GM13977 (cell line): ENCODE results near the gene DHRS9.

ENCODE experiments used
- DNase-seq: peaks from one replicate; pipeline ENCODE4 v3.0.0; 2012; ENCODE audit warnings: low spot score
- CTCF ChIP-seq: IDR thresholded peaks from 2 replicates; pipeline ENCODE4 v1.5.1; 2012; ENCODE audit warnings: mild to moderate bottlenecking, control low read depth; ENCODE audit not compliant: insufficient read depth; ENCODE audit errors: extremely low read depth, missing control alignments
- in situ Hi-C: fragments of 300-500 bp; cut with MboI; formaldehyde crosslinking; loops from one replicate; pipeline ENCODE4 v1.12.0; 2022; ENCODE audit warnings: low sequenced_read_pairs, low pct_unique_long_range_greater_than_20kb, mixed read lengths, inconsistent platforms; ENCODE audit not compliant: unreplicated experiment

The DHRS9 gene

GRCh38 chr2:169106563-169107545, 37.5 kb downstream of the DHRS9 start:
- in situ Hi-C loops, result loop anchor here (10.0 to 25.0 kb wide), 2 partner anchors 72 to 145 kb away; partner anchors contain the start of gene ABCB11
- DNase-seq, result no peak
- TF ChIP-seq CTCF, result no peak

- TF ChIP-seq CTCF, result no peak
- no peak for DNase-seq
- in situ Hi-C loops, result loop anchor here (10.0 to 25.0 kb wide), 2 partner anchors 73 to 145 kb away; partner anchors contain the start of gene ABCB11
These were observed 38.3 kb downstream of the DHRS9 start for GRCh38 chr2:169107645-169108044.

GRCh38 chr2:169108099-169108884, 38.9 kb downstream of the DHRS9 start:
- in situ Hi-C loops, result loop anchor here (10.0 to 25.0 kb wide), 2 partner anchors 73 to 146 kb away; partner anchors contain the start of gene ABCB11
- DNase-seq, result no peak
- no peak for TF ChIP-seq CTCF

GRCh38 chr2:169109502-169110409, 40.4 kb downstream of the DHRS9 start:
- DNase-seq, result peak; percentile 54

GRCh38 chr2:169110419-169110818, 41.1 kb downstream of the DHRS9 start:
- no peak for TF ChIP-seq CTCF

More at GRCh38 chr2:169109502-169110409, 40.4 kb downstream of the DHRS9 start:
- peak; percentile 89 for TF ChIP-seq CTCF
- in situ Hi-C loops, result loop anchor here (10.0 to 25.0 kb wide), 2 partner anchors 75 to 147 kb away; partner anchors contain the start of gene ABCB11

More at GRCh38 chr2:169110419-169110818, 41.1 kb downstream of the DHRS9 start:
- in situ Hi-C loops, result loop anchor here (25.0 kb wide), 1 partner anchor 148 kb away; no protein-coding TSS in a partner anchor
- DNase-seq, result no peak
